ENCODE measurements around the gene PXN.
"Not testable (repeated sequence)": the region's sequence is repeated elsewhere in the genome, so short reads cannot be mapped to it uniquely, and the experiment has no call there.

Gene PXN

GRCh38 chr12:120252071-120252906 is 13.2 kb downstream of the PXN start:
- Mint-ChIP-seq H3K4me1 (ENCODE audit: low read depth) (peaks cover 94% of the 10 kb centered on the region), H3K27ac (peak overlapping the region; percentile 91), H3K4me3 (peak overlapping the region; percentile 72), H3K27me3 (no peaks in the 10 kb centered on the region), H3K9me3 (no peaks in the 10 kb centered on the region), H3K36me3 (ENCODE audit: low read depth) (peaks cover 23% of the 10 kb centered on the region)

- H3K4me3 Mint-ChIP-seq: peak overlapping the region; percentile 72
- H3K9me3 Mint-ChIP-seq, H3K27me3 Mint-ChIP-seq: not testable (repeated sequence)
- peaks cover 93% of the 10 kb centered on the region for H3K4me1 Mint-ChIP-seq (ENCODE audit: low read depth)
- H3K36me3 Mint-ChIP-seq (ENCODE audit: low read depth): peaks cover 25% of the 10 kb centered on the region
- H3K27ac Mint-ChIP-seq: peak overlapping the region; percentile 91
Observed at GRCh38 chr12:120251364-120252070, 14.0 kb downstream of the PXN start.

- peaks cover 84% of the 10 kb centered on the region for H3K4me1 Mint-ChIP-seq (ENCODE audit: low read depth)
- peak overlapping the region; percentile 83 for H3K27ac Mint-ChIP-seq
- H3K27me3 Mint-ChIP-seq: no peaks in the 10 kb centered on the region
- H3K9me3 Mint-ChIP-seq: no peaks in the 10 kb centered on the region
- H3K36me3 Mint-ChIP-seq (ENCODE audit: low read depth): peaks cover 23% of the 10 kb centered on the region
- H3K4me3 Mint-ChIP-seq: peak overlapping the region; percentile 75
Observed at GRCh38 chr12:120249875-120250795, 15.4 kb downstream of the PXN start.

- Mint-ChIP-seq H3K4me3 (peak overlapping the region; percentile 75), H3K4me1 (ENCODE audit: low read depth) (peaks cover 81% of the 10 kb centered on the region), H3K36me3 (ENCODE audit: low read depth) (peaks cover 18% of the 10 kb centered on the region), H3K27me3 (no peaks in the 10 kb centered on the region), H3K9me3 (no peaks in the 10 kb centered on the region), H3K27ac (peak overlapping the region; percentile 38)
Observed at GRCh38 chr12:120249266-120249874, 16.2 kb downstream of the PXN start.

- Mint-ChIP-seq H3K36me3 (ENCODE audit: low read depth) (peaks cover 13% of the 10 kb centered on the region), H3K27ac (no peak overlapping the region), H3K9me3 (no peaks in the 10 kb centered on the region), H3K4me3 (no peak overlapping the region), H3K4me1 (ENCODE audit: low read depth) (peaks cover 70% of the 10 kb centered on the region), H3K27me3 (no peaks in the 10 kb centered on the region)
Observed at GRCh38 chr12:120247621-120248030, 17.9 kb downstream of the PXN start.

- Mint-ChIP-seq H3K4me1 (ENCODE audit: low read depth) (peaks cover 68% of the 10 kb centered on the region), H3K27ac (no peak overlapping the region), H3K36me3 (ENCODE audit: low read depth) (peaks cover 13% of the 10 kb centered on the region), H3K27me3 (no peaks in the 10 kb centered on the region), H3K9me3 (no peaks in the 10 kb centered on the region), H3K4me3 (no peak overlapping the region)
Observed at GRCh38 chr12:120247183-120247582, 18.3 kb downstream of the PXN start.

- peaks cover 68% of the 10 kb centered on the region for H3K4me1 Mint-ChIP-seq (ENCODE audit: low read depth)
- not testable (repeated sequence) for H3K27me3 Mint-ChIP-seq, H3K9me3 Mint-ChIP-seq, H3K27ac Mint-ChIP-seq, H3K4me3 Mint-ChIP-seq
- peaks cover 13% of the 10 kb centered on the region for H3K36me3 Mint-ChIP-seq (ENCODE audit: low read depth)
Observed at GRCh38 chr12:120246705-120247104, 18.8 kb downstream of the PXN start.

GRCh38 chr12:120242971-120243699 is 22.4 kb downstream of the PXN start:
- no peak overlapping the region for H3K27ac Mint-ChIP-seq
- no peaks in the 10 kb centered on the region for H3K9me3 Mint-ChIP-seq
- H3K27me3 Mint-ChIP-seq: no peaks in the 10 kb centered on the region
- H3K4me3 Mint-ChIP-seq: no peak overlapping the region
- H3K36me3 Mint-ChIP-seq (ENCODE audit: low read depth): peaks cover 8% of the 10 kb centered on the region
- H3K4me1 Mint-ChIP-seq (ENCODE audit: low read depth): peaks cover 57% of the 10 kb centered on the region

GRCh38 chr12:120242275-120242799 is 23.2 kb downstream of the PXN start:
- no peaks in the 10 kb centered on the region for H3K27me3 Mint-ChIP-seq
- no peak overlapping the region for H3K4me3 Mint-ChIP-seq
- H3K9me3 Mint-ChIP-seq: no peaks in the 10 kb centered on the region
- peaks cover 57% of the 10 kb centered on the region for H3K4me1 Mint-ChIP-seq (ENCODE audit: low read depth)
- no peak overlapping the region for H3K27ac Mint-ChIP-seq
- peaks cover 2% of the 10 kb centered on the region for H3K36me3 Mint-ChIP-seq (ENCODE audit: low read depth)

GRCh38 chr12:120241561-120242274 is 23.8 kb downstream of the PXN start:
- H3K4me3 Mint-ChIP-seq: no peak overlapping the region
- peaks cover 55% of the 10 kb centered on the region for H3K4me1 Mint-ChIP-seq (ENCODE audit: low read depth)
- H3K27ac Mint-ChIP-seq: peak overlapping the region; percentile 2
- no peaks in the 10 kb centered on the region for H3K36me3 Mint-ChIP-seq (ENCODE audit: low read depth)
- H3K9me3 Mint-ChIP-seq: no peaks in the 10 kb centered on the region
- H3K27me3 Mint-ChIP-seq: no peaks in the 10 kb centered on the region

- H3K27me3 Mint-ChIP-seq: no peaks in the 10 kb centered on the region
- H3K9me3 Mint-ChIP-seq: no peaks in the 10 kb centered on the region
- no peak overlapping the region for H3K27ac Mint-ChIP-seq
- H3K4me3 Mint-ChIP-seq: no peak overlapping the region
- no peaks in the 10 kb centered on the region for H3K36me3 Mint-ChIP-seq (ENCODE audit: low read depth)
- H3K4me1 Mint-ChIP-seq (ENCODE audit: low read depth): peaks cover 64% of the 10 kb centered on the region
Observed at GRCh38 chr12:120240495-120240833, 25.1 kb downstream of the PXN start.

- Mint-ChIP-seq H3K4me3 (no peak overlapping the region), H3K4me1 (ENCODE audit: low read depth) (peaks cover 66% of the 10 kb centered on the region), H3K27me3 (no peaks in the 10 kb centered on the region), H3K36me3 (ENCODE audit: low read depth) (no peaks in the 10 kb centered on the region), H3K9me3 (no peaks in the 10 kb centered on the region), H3K27ac (no peak overlapping the region)
Observed at GRCh38 chr12:120239776-120240494, 25.6 kb downstream of the PXN start.
